H9 (cell line): ENCODE data around the gene ERCC4. TPM values are rescaled to one million over a fixed set of nuclear protein-coding genes. Genes with fewer than 3 reads are reported as not detected.

Experiments
- DNase-seq: peaks from one replicate; pipeline ENCODE4 v3.0.0-alpha.2; 2017
- H2AFZ ChIP-seq: one replicate; pipeline ENCODE4 v1.6.1; 2013; ENCODE audit warnings: mild to moderate bottlenecking, low read length, control low read depth, moderate library complexity
- H2AK5ac ChIP-seq: 2 replicates; pipeline ENCODE4 v1.6.1; 2013; ENCODE audit warnings: low read length, control low read depth, mixed read lengths; ENCODE audit not compliant: insufficient read length
- H2BK120ac ChIP-seq: one replicate; pipeline ENCODE4 v1.6.1; 2013; ENCODE audit warnings: low read depth, mild to moderate bottlenecking, low read length, control low read depth, inconsistent platforms; ENCODE audit not compliant: poor library complexity, severe bottlenecking
- H2BK12ac ChIP-seq: 2 replicates; pipeline ENCODE4 v1.6.1; 2013; ENCODE audit warnings: low read length, control low read depth, mixed read lengths, low read depth; ENCODE audit not compliant: insufficient read length
- H2BK15ac ChIP-seq: 2 replicates; pipeline ENCODE4 v1.6.1; 2013; ENCODE audit warnings: low read depth, low read length, control low read depth
- H2BK20ac ChIP-seq: one replicate; pipeline ENCODE4 v1.6.1; 2013; ENCODE audit warnings: low read depth, mild to moderate bottlenecking, low read length, control low read depth, inconsistent platforms; ENCODE audit not compliant: poor library complexity, severe bottlenecking
- H2BK5ac ChIP-seq: 2 replicates; pipeline ENCODE4 v1.6.1; 2013; ENCODE audit warnings: low read length, control low read depth, mixed read lengths; ENCODE audit not compliant: insufficient read length
- H3K14ac ChIP-seq: 2 replicates; pipeline ENCODE4 v1.6.1; 2013; ENCODE audit warnings: low read length, control low read depth; ENCODE audit not compliant: insufficient read depth
- H3K18ac ChIP-seq: 2 replicates; pipeline ENCODE4 v1.6.1; 2013; ENCODE audit warnings: low read depth, mild to moderate bottlenecking, mixed read lengths, low read length, control low read depth; ENCODE audit not compliant: insufficient read length
- H3K23ac ChIP-seq: 2 replicates; pipeline ENCODE4 v1.6.1; 2013; ENCODE audit warnings: low read length, control low read depth, mixed read lengths, low read depth; ENCODE audit not compliant: insufficient read length
- H3K23me2 ChIP-seq: 2 replicates; pipeline ENCODE4 v1.6.1; 2013; ENCODE audit warnings: low read depth, mild to moderate bottlenecking, mixed read lengths, low read length, control low read depth; ENCODE audit not compliant: insufficient read length, poor library complexity, severe bottlenecking
- H3K27ac ChIP-seq: 2 replicates; pipeline ENCODE4 v1.5.1; 2013; ENCODE audit warnings: low read length, control low read depth, mixed read lengths, low read depth; ENCODE audit not compliant: insufficient read length
- H3K27me3 ChIP-seq: 2 replicates; pipeline ENCODE4 v1.6.1; 2013; ENCODE audit warnings: low read length, control low read depth, inconsistent platforms; ENCODE audit not compliant: insufficient read depth
- H3K4ac ChIP-seq: 2 replicates; pipeline ENCODE4 v1.6.1; 2013; ENCODE audit warnings: low read depth, mild to moderate bottlenecking, control low read depth, inconsistent platforms, low read length, moderate library complexity
- H3K4me1 ChIP-seq: 2 replicates; pipeline ENCODE4 v1.6.1; 2013; ENCODE audit warnings: low read length, control low read depth, inconsistent platforms; ENCODE audit not compliant: insufficient read depth
- H3K4me2 ChIP-seq: 2 replicates; pipeline ENCODE4 v1.6.1; 2013; ENCODE audit warnings: low read length, control low read depth, mixed read lengths; ENCODE audit not compliant: insufficient read length, insufficient read depth
- H3K56ac ChIP-seq: 2 replicates; pipeline ENCODE4 v1.6.1; 2013; ENCODE audit warnings: low read depth, mild to moderate bottlenecking, mixed read lengths, low read length, control low read depth; ENCODE audit not compliant: insufficient read length
- H3K79me1 ChIP-seq: 2 replicates; pipeline ENCODE4 v1.6.1; 2013; ENCODE audit warnings: low read depth, mild to moderate bottlenecking, moderate library complexity, low read length, control low read depth, inconsistent platforms; ENCODE audit not compliant: insufficient read depth, poor library complexity, severe bottlenecking
- H3K79me2 ChIP-seq: 2 replicates; pipeline ENCODE4 v1.6.1; 2013; ENCODE audit warnings: low read length, control low read depth, inconsistent platforms; ENCODE audit not compliant: insufficient read depth
- H3K9ac ChIP-seq: 2 replicates; pipeline ENCODE4 v1.6.1; 2013; ENCODE audit warnings: low read length, control low read depth, mixed read lengths; ENCODE audit not compliant: insufficient read length; ENCODE audit errors: extremely low read depth
- H3K9me3 ChIP-seq: one replicate; pipeline ENCODE4 v1.6.1; 2013; ENCODE audit warnings: low read depth, low read length, inconsistent platforms; ENCODE audit not compliant: control insufficient read depth
- H3T11ph ChIP-seq: one replicate; pipeline ENCODE4 v1.6.1; 2013; ENCODE audit warnings: mild to moderate bottlenecking, low read length, control low read depth, inconsistent platforms
- H4K20me1 ChIP-seq: one replicate; pipeline ENCODE4 v1.6.1; 2013; ENCODE audit not compliant: control insufficient read depth, insufficient read length, insufficient read depth
- H4K5ac ChIP-seq: 2 replicates; pipeline ENCODE4 v1.6.1; 2013; ENCODE audit warnings: low read depth, mild to moderate bottlenecking, mixed read lengths, low read length, control low read depth; ENCODE audit not compliant: insufficient read length
- H4K8ac ChIP-seq: replicated peaks from 2 replicates; pipeline ENCODE4 v1.6.1; 2013; ENCODE audit warnings: low read length, control low read depth, mixed read lengths, low read depth; ENCODE audit not compliant: insufficient read length
- H4K91ac ChIP-seq: 2 replicates; pipeline ENCODE4 v1.6.1; 2013; ENCODE audit warnings: low read depth, mild to moderate bottlenecking, moderate library complexity, mixed read lengths, low read length, control low read depth; ENCODE audit not compliant: insufficient read length
- H3K27ac Mint-ChIP-seq, 3 experiments: 2 replicates in 2 of 3; 3 replicates in 1 of 3; pipeline ENCODE4 v1.8.0; 2020 to 2021; ENCODE audit warnings: mixed read lengths in 3 of 3, mild to moderate bottlenecking in 1 of 3, moderate library complexity in 1 of 3
- H3K27me3 Mint-ChIP-seq: 2 replicates; pipeline ENCODE4 v1.8.0; 2021; ENCODE audit warnings: low read depth, mild to moderate bottlenecking, moderate library complexity, mixed read lengths
- H3K36me3 Mint-ChIP-seq, 3 experiments: 2 replicates in 2 of 3; 3 replicates in 1 of 3; pipeline ENCODE4 v1.8.0; 2020 to 2021; ENCODE audit warnings: low read depth in 3 of 3, mixed read lengths in 3 of 3; ENCODE audit not compliant: insufficient read depth in 1 of 3
- H3K4me1 Mint-ChIP-seq, 2 experiments: 2 replicates each; pipeline ENCODE4 v1.8.0; 2020; ENCODE audit warnings: mixed read lengths in 2 of 2
- H3K4me3 Mint-ChIP-seq, 2 experiments: 2 replicates in 1 of 2; 3 replicates in 1 of 2; pipeline ENCODE4 v1.8.0; 2020 to 2021; ENCODE audit warnings: mild to moderate bottlenecking in 2 of 2, mixed read lengths in 2 of 2, moderate library complexity in 1 of 2
- H3K9me3 Mint-ChIP-seq, 2 experiments: 2 replicates in 1 of 2; 3 replicates in 1 of 2; pipeline ENCODE4 v1.8.0; 2020; ENCODE audit warnings: mild to moderate bottlenecking in 2 of 2, mixed read lengths in 2 of 2, moderate library complexity in 1 of 2
- WGBS: extraction: QIAGEN DNeasy Blood & Tissue Kit; methylation state at CpG from one replicate; pipeline ENCODE4 v1.1.7; 2013; ENCODE audit warnings: missing lambda C conversion rate, low lambda C conversion rate, mixed read lengths; ENCODE audit not compliant: insufficient read length; ENCODE audit errors: extremely low coverage; 5-methylcytosine and 5-hydroxymethylcytosine counted together
- total RNA-seq: library from RNA; stranded (reverse); gene quantifications from 2 replicates; pipeline ENCODE4 v1.2.1, GENCODE V29; 2021
- TF ChIP-seq, protein P1 (sequence below): fragments of 200-600 bp; sonication (generic); conservative IDR thresholded peaks from 3 replicates; pipeline ENCODE4 v1.8.0; 2021; ENCODE audit warnings: antibody characterized with exemption, mild to moderate bottlenecking

ERCC4 gene
- total RNA-seq, 1 experiment from 2014 or later, result 15.6 TPM

DNA sequence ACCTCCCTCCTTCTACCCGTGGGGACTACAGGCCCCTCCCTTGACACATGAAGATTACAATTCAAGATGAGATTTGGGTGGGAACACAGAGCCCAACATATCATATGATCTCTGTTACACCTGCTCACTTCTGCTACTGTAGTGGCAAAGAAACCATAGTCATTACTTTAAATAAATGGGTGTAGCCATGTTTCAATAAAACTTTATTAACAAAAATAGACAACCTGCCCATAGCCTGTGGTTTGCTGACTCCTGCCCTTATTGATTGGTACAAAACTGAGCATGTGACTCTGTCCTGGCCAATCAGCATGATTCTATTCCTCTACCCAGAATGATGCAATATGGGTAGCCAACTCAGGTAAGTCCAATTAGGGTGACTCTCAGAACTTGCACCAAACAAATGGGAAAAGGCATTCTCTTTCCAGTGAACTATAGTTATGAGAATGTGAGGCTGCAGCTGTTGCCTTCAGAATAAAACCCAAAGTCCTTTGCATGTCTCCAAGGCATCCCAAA is 15.7 kb upstream of the ERCC4 start:
- no peak overlapping the region for H2BK5ac ChIP-seq

More for the DNA sequence above, 15.7 kb upstream of the ERCC4 start:
- H3K4me1 Mint-ChIP-seq, result no peaks in the 10 kb centered on the region
- no peaks in the 10 kb centered on the region for H3K9me3 ChIP-seq
- WGBS, result no CpG with 5 or more reads among the region's 1 CpG
- no peak overlapping the region for H2AK5ac ChIP-seq
- H2BK20ac ChIP-seq, result no peak overlapping the region
- H3K27ac Mint-ChIP-seq, result no peak overlapping the region
- peaks cover 10 to 15% of the 10 kb centered on the region in 2 experiments for H3K9me3 Mint-ChIP-seq
- no peak overlapping the region for H3T11ph ChIP-seq
- H3K27me3 Mint-ChIP-seq, result peaks cover 8% of the 10 kb centered on the region
- H4K5ac ChIP-seq, result no peak overlapping the region
- H3K4me1 ChIP-seq, result no peaks in the 10 kb centered on the region
- no peak overlapping the region for H3K23ac ChIP-seq
- no peak overlapping the region for H2BK120ac ChIP-seq
- no peak overlapping the region for H3K18ac ChIP-seq
- DNase-seq, result no peak
- no peak overlapping the region for H4K8ac ChIP-seq
- H3K23me2 ChIP-seq, result no peaks in the 10 kb centered on the region
- no peak overlapping the region for H3K4me2 ChIP-seq
- H3K36me3 Mint-ChIP-seq, result peaks cover 0 to 11% (median 0%) of the 10 kb centered on the region in 3 experiments; a peak in 2 of 7 replicates
- H4K20me1 ChIP-seq, result no peaks in the 10 kb centered on the region
- H3K4me3 Mint-ChIP-seq, result no peak overlapping the region
- H3K4ac ChIP-seq, result no peak overlapping the region
- H2BK12ac ChIP-seq, result no peak overlapping the region
- no peaks in the 10 kb centered on the region for H3K27me3 ChIP-seq
- no peaks in the 10 kb centered on the region for H3K79me2 ChIP-seq
- no peaks in the 10 kb centered on the region for H3K79me1 ChIP-seq
- H3K56ac ChIP-seq, result no peak overlapping the region
- TF ChIP-seq, protein P1, sequence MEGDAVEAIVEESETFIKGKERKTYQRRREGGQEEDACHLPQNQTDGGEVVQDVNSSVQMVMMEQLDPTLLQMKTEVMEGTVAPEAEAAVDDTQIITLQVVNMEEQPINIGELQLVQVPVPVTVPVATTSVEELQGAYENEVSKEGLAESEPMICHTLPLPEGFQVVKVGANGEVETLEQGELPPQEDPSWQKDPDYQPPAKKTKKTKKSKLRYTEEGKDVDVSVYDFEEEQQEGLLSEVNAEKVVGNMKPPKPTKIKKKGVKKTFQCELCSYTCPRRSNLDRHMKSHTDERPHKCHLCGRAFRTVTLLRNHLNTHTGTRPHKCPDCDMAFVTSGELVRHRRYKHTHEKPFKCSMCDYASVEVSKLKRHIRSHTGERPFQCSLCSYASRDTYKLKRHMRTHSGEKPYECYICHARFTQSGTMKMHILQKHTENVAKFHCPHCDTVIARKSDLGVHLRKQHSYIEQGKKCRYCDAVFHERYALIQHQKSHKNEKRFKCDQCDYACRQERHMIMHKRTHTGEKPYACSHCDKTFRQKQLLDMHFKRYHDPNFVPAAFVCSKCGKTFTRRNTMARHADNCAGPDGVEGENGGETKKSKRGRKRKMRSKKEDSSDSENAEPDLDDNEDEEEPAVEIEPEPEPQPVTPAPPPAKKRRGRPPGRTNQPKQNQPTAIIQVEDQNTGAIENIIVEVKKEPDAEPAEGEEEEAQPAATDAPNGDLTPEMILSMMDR, result no peak
- no peak overlapping the region for H3K9ac ChIP-seq
- no peak overlapping the region for H2AFZ ChIP-seq
- H3K27ac ChIP-seq, result no peak overlapping the region
- no peak overlapping the region for H2BK15ac ChIP-seq
- H4K91ac ChIP-seq, result no peak overlapping the region
- H3K14ac ChIP-seq, result no peak overlapping the region
